WERI-Rb-1 (cell line): ENCODE measurements around the gene ERBIN.
"Not testable (repeated sequence)": the region's sequence is repeated elsewhere in the genome, so short reads cannot be mapped to it uniquely, and the experiment has no call there.

Source experiments
- DNase-seq: peaks from one replicate; pipeline ENCODE4 v3.0.0-alpha.2; 2020
- H3K27ac ChIP-seq: fragments of 250-450 bp; sonication (Bioruptor Pico); 2 replicates; pipeline ENCODE4 v1.5.1; 2020; ENCODE audit warnings: mild to moderate bottlenecking, moderate library complexity
- H3K27me3 ChIP-seq: fragments of 250-450 bp; sonication (Bioruptor Pico); 2 replicates; pipeline ENCODE4 v1.5.1; 2021; ENCODE audit warnings: mild to moderate bottlenecking, low read depth, moderate library complexity; ENCODE audit not compliant: insufficient read depth, severe bottlenecking
- H3K36me3 ChIP-seq: fragments of 250-450 bp; sonication (Bioruptor Pico); 2 replicates; pipeline ENCODE4 v1.5.1; 2020; ENCODE audit warnings: mild to moderate bottlenecking, moderate library complexity
- H3K4me3 ChIP-seq: 2 replicates; pipeline ENCODE4 v1.5.1; 2011; ENCODE audit warnings: low read depth, mild to moderate bottlenecking, control low read depth, low read length
- H3K9me3 ChIP-seq: fragments of 250-450 bp; sonication (Bioruptor Pico); 2 replicates; pipeline ENCODE4 v1.5.1; 2021; ENCODE audit warnings: mild to moderate bottlenecking, moderate library complexity; ENCODE audit not compliant: severe bottlenecking
- CTCF ChIP-seq: IDR thresholded peaks from 2 replicates; pipeline ENCODE4 v1.5.1; 2011; ENCODE audit warnings: low read depth, mild to moderate bottlenecking, control low read depth, inconsistent platforms, low read length

Gene ERBIN

DNA sequence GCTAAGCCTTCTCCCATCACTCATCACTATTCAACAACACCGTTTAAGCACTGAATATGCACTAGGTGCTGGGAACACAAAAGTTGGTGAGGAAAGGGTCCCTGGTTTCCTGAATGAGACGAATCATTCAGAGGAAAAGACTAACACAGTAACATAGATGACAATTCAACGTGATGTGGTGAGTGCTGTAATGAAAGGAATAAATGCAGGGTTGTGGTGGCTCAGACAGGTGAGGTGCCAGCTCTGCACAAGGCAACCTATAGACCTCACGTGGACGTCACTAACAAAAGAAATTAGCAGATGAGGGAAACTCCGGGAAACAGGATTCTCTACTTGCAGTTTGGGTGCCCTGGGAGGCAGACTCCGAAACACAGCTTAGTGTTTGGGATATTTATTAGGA lies 40.0 kb upstream of the ERBIN start:
- no peak overlapping the region for H3K27ac ChIP-seq

DNA sequence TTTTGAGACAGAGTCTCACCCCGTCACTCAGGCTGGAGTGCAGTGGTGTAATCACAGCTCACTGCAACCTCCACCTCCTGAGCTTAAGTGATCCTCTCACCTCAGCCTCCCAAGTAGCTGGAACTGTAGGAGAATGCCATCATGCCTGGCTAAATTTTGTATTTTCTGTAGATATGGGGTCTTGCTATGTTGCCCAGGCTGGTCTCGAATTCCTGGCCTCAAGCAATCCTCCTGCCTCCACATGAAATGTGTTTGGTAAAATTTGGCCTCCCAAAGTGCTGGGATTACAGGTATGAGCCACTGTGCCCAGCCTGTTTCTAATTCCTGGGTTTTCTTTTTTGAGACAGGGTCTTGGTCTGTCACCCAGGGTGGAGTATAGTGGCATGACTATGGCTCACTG lies 34.4 kb upstream of the ERBIN start:
- not testable (repeated sequence) for DNase-seq, H3K9me3 ChIP-seq, H3K36me3 ChIP-seq, H3K27me3 ChIP-seq, H3K27ac ChIP-seq, H3K4me3 ChIP-seq

More for the DNA sequence above, 40.0 kb upstream of the ERBIN start:
- Histone ChIP-seq H3K27me3 (no peaks in the 10 kb centered on the region), H3K4me3 (no peak overlapping the region), H3K36me3 (no peaks in the 10 kb centered on the region), H3K9me3 (no peaks in the 10 kb centered on the region)
- DNase-seq = no peak
- TF ChIP-seq CTCF = no peak

GRCh38 chr5:65892801-65893200 lies 33.6 kb upstream of the ERBIN start:
- Histone ChIP-seq H3K27ac (no peak overlapping the region), H3K36me3 (no peaks in the 10 kb centered on the region), H3K9me3 (no peaks in the 10 kb centered on the region), H3K27me3 (no peaks in the 10 kb centered on the region), H3K4me3 (no peak overlapping the region)
- DNase-seq = no peak
- TF ChIP-seq CTCF = no peak

DNA sequence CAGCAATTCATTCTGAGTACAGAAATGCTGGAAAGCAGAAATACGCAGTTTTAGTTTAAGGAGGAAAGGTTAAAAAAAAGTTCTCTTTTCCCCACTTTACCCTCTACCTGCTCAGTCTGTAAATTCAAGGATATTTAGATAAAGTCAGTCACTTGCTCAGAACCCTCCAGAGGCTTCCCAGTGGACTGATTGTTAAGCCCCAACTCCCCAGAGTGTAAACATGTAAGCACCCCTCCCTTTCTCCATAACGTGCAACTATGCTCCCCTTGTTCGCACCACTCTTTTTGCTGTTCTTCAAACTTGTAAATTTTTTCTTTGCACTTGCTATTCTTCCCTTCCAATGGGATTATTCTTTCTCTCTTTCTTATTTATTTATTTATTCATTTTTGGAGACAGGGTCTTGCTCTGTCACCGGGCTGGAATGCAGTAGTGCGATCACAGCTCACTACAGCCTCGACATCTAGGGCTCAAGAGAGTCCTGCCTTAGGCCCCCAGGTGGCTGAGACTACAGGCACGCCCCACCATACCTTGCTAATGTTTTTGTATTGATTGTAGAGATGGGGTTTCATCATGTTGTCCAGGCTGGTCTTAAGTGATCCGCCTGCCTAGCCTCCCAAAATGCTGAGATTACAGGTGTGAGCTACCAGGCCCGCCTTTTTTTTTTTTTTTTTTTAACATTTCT lies 32.5 kb upstream of the ERBIN start:
- no peak for TF ChIP-seq CTCF
- no peak overlapping the region for H3K27ac ChIP-seq
- no peaks in the 10 kb centered on the region for H3K27me3 ChIP-seq
- H3K9me3 ChIP-seq = no peaks in the 10 kb centered on the region
- no peak for DNase-seq
- no peak overlapping the region for H3K4me3 ChIP-seq
- H3K36me3 ChIP-seq = no peaks in the 10 kb centered on the region

GRCh38 chr5:65895891-65896290 lies 30.5 kb upstream of the ERBIN start:
- no peak for DNase-seq
- no peaks in the 10 kb centered on the region for H3K27me3 ChIP-seq
- H3K4me3 ChIP-seq = no peak overlapping the region
- H3K36me3 ChIP-seq = no peaks in the 10 kb centered on the region
- no peak for TF ChIP-seq CTCF
- no peaks in the 10 kb centered on the region for H3K9me3 ChIP-seq
- no peak overlapping the region for H3K27ac ChIP-seq

GRCh38 chr5:65900746-65901145 lies 25.6 kb upstream of the ERBIN start:
- no peak overlapping the region for H3K4me3 ChIP-seq
- H3K27ac ChIP-seq = no peak overlapping the region
- no peak for DNase-seq
- H3K27me3 ChIP-seq = no peaks in the 10 kb centered on the region
- no peaks in the 10 kb centered on the region for H3K36me3 ChIP-seq
- TF ChIP-seq CTCF = no peak
- no peaks in the 10 kb centered on the region for H3K9me3 ChIP-seq
